SK-N-MC (cell line): ENCODE measurements around the gene ZNF324.
"Not testable (repeated sequence)": the region's sequence is repeated elsewhere in the genome, so short reads cannot be mapped to it uniquely, and the experiment has no call there.

ENCODE experiments used
- EZH2 ChIP-seq: fragments of 200-600 bp; sonication (generic); IDR thresholded peaks from one replicate; pipeline ENCODE4 v1.6.1; 2017; ENCODE audit warnings: antibody characterized with exemption
- FOXP2 ChIP-seq: optimal IDR thresholded peaks from 2 replicates; pipeline ENCODE3; 2011; ENCODE audit warnings: mild to moderate bottlenecking, moderate library complexity; ENCODE audit not compliant: insufficient read depth; ENCODE audit errors: extremely low read length, control extremely low read depth
- POLR2AphosphoS5 ChIP-seq: IDR thresholded peaks from 2 replicates; pipeline ENCODE4 v1.6.1; 2012; ENCODE audit warnings: mild to moderate bottlenecking, low read depth, low read length, borderline replicate concordance

DNA sequence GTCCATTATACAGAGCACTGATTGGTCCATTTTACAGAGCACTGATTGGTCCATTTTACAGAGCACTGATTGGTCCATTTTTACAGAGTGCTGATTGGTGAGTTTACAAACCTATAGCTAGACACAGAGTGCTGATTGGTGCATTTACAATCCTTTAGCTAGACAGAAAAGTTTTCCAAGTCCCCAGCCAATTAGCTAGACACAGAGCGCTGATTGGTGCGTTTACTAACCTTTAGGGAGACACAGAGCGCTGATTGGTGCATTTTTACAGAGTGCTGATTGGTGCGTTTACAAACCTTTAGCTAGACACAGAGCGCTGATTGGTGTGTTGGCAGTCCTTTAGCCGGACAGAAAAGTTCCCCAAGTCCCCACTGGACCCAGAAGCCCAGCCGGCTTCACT is 23.9 kb upstream of the ZNF324 start:
- TF ChIP-seq EZH2, POLR2AphosphoS5, FOXP2: not testable (repeated sequence)
